Stimulated activated naive CD4-positive, alpha-beta T cell (primary cell): Measurements from ENCODE around the gene EGLN2.
"Not testable (repeated sequence)": the region's sequence is repeated elsewhere in the genome, so short reads cannot be mapped to it uniquely, and the experiment has no call there.

ENCODE experiments used
- DNase-seq, 6 experiments: peaks; one replicate each; lab custom pipeline; 2025; lab: John Stamatoyannopoulos, UW

The EGLN2 gene

GRCh38 chr19:40776932-40777644, 21.9 kb upstream of the EGLN2 start:
- DNase-seq = peak in 5 of 6 experiments; percentile 78 to 91 (median 84)

- DNase-seq = peak in 1 of 6 experiments; percentile 93
These were observed 21.4 kb upstream of the EGLN2 start for GRCh38 chr19:40777645-40777936.

- DNase-seq = peak; percentile 99 to 100 (median 100)
These were observed 20.9 kb upstream of the EGLN2 start, which contains the start of gene RAB4B for GRCh38 chr19:40777937-40778705. RAB4B (plus strand) TSS chr19:40778247; CDS start chr19:40778376, 129 bp downstream.

- no peak for DNase-seq
These were observed 20.2 kb upstream of the EGLN2 start for GRCh38 chr19:40778706-40779284.

GRCh38 chr19:40780582-40780981, 18.4 kb upstream of the EGLN2 start:
- no peak for DNase-seq

GRCh38 chr19:40781140-40781539, 17.9 kb upstream of the EGLN2 start:
- DNase-seq = no peak

- no peak for DNase-seq
These were observed 15.3 kb upstream of the EGLN2 start for GRCh38 chr19:40783711-40784110.

GRCh38 chr19:40784146-40784545, 14.8 kb upstream of the EGLN2 start:
- DNase-seq = not testable (repeated sequence)

- DNase-seq = no peak
These were observed 13.5 kb upstream of the EGLN2 start for GRCh38 chr19:40785526-40785925.

- no peak for DNase-seq
These were observed 12.6 kb upstream of the EGLN2 start for GRCh38 chr19:40786060-40787037.

- no peak for DNase-seq
These were observed 7.6 kb upstream of the EGLN2 start for GRCh38 chr19:40791349-40791748.

GRCh38 chr19:40791996-40792395, 7.0 kb upstream of the EGLN2 start:
- no peak for DNase-seq

- DNase-seq = no peak
These were observed 1.6 kb upstream of the EGLN2 start for GRCh38 chr19:40797166-40797962.

- DNase-seq = peak; percentile 50 to 79 (median 66)
These were observed 868 bp upstream of the EGLN2 start for GRCh38 chr19:40797963-40798682.

GRCh38 chr19:40799558-40800338, 757 bp downstream of the EGLN2 start:
- peak in 1 of 6 experiments; percentile 34 for DNase-seq

GRCh38 chr19:40800339-40800996, 1.5 kb downstream of the EGLN2 start:
- DNase-seq = peak in 1 of 6 experiments; percentile 12

- no peak for DNase-seq
These were observed 2.0 kb downstream of the EGLN2 start for GRCh38 chr19:40800997-40801377.

GRCh38 chr19:40801426-40802299, 2.7 kb downstream of the EGLN2 start:
- DNase-seq = peak in 1 of 6 experiments; percentile 16
